ENCODE data around the gene SGSM2.

The SGSM2 gene

DNA sequence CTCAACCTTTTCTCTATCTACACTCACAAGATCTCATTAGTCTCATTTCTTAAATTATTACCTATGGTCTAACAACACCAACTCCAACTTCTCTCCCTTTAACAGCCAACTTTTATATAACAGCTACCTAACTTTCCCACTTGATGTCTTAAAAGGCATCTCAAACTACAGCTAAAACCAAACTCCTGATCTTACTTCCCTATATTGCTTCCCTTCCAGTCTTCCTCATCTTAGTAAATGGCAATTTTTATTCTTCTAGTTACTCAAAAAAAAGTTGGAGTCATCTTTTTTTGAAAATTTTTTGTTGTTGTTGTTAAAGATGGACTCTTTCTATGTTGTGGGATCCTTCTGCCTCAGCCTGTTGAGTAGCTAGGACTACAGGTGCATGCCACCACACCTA is 18.2 kb upstream of the SGSM2 start:
- TF ChIP-seq FOXP2 (optimal IDR thresholded peaks at IDR 0.05; ENCODE audit: borderline replicate concordance, extremely low read depth, extremely low read length, insufficient read depth), result no peak
- no peak for TF ChIP-seq POLR2AphosphoS5 (IDR thresholded peaks at IDR 0.05; ENCODE audit: low read depth, low read length)
- TF ChIP-seq, protein P1, sequence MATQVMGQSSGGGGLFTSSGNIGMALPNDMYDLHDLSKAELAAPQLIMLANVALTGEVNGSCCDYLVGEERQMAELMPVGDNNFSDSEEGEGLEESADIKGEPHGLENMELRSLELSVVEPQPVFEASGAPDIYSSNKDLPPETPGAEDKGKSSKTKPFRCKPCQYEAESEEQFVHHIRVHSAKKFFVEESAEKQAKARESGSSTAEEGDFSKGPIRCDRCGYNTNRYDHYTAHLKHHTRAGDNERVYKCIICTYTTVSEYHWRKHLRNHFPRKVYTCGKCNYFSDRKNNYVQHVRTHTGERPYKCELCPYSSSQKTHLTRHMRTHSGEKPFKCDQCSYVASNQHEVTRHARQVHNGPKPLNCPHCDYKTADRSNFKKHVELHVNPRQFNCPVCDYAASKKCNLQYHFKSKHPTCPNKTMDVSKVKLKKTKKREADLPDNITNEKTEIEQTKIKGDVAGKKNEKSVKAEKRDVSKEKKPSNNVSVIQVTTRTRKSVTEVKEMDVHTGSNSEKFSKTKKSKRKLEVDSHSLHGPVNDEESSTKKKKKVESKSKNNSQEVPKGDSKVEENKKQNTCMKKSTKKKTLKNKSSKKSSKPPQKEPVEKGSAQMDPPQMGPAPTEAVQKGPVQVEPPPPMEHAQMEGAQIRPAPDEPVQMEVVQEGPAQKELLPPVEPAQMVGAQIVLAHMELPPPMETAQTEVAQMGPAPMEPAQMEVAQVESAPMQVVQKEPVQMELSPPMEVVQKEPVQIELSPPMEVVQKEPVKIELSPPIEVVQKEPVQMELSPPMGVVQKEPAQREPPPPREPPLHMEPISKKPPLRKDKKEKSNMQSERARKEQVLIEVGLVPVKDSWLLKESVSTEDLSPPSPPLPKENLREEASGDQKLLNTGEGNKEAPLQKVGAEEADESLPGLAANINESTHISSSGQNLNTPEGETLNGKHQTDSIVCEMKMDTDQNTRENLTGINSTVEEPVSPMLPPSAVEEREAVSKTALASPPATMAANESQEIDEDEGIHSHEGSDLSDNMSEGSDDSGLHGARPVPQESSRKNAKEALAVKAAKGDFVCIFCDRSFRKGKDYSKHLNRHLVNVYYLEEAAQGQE (IDR thresholded peaks at IDR 0.05; ENCODE audit: insufficient read depth in 1 of 2, low read depth in 2 of 2, low read length in 2 of 2), result no peak
- TF ChIP-seq SIN3A (IDR thresholded peaks at IDR 0.05; ENCODE audit: borderline replicate concordance, insufficient read depth, low read length), result no peak
- no peak for TF ChIP-seq TAF1 (IDR thresholded peaks at IDR 0.05; ENCODE audit: borderline replicate concordance, insufficient read depth, low read length)

DNA sequence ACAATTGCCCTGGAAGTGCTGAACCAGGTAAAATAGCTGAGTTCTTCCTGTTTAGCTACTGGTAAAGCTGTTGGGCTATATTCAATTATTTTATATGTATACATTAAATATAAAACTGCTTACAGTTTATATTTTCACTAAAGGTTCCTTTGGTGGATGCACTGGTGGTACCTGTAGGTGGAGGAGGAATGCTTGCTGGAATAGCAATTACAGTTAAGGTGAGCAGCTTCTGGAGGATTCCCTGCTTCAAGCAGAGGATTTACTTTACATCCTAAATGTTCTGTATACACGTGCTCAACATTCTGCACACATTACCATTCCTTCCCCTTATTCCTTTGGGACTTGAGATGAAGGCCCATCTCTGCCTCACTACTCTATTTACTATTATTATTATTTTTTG is 15.9 kb upstream of the SGSM2 start:
- no peak for TF ChIP-seq POLR2AphosphoS5 (IDR thresholded peaks at IDR 0.05; ENCODE audit: low read depth, low read length)
- no peak for TF ChIP-seq FOXP2 (optimal IDR thresholded peaks at IDR 0.05; ENCODE audit: borderline replicate concordance, extremely low read depth, extremely low read length, insufficient read depth)
- no peak for TF ChIP-seq SIN3A (IDR thresholded peaks at IDR 0.05; ENCODE audit: borderline replicate concordance, insufficient read depth, low read length)
- TF ChIP-seq, protein P1 (IDR thresholded peaks at IDR 0.05; ENCODE audit: insufficient read depth in 1 of 2, low read depth in 2 of 2, low read length in 2 of 2), result no peak
- no peak for TF ChIP-seq TAF1 (IDR thresholded peaks at IDR 0.05; ENCODE audit: borderline replicate concordance, insufficient read depth, low read length)

DNA sequence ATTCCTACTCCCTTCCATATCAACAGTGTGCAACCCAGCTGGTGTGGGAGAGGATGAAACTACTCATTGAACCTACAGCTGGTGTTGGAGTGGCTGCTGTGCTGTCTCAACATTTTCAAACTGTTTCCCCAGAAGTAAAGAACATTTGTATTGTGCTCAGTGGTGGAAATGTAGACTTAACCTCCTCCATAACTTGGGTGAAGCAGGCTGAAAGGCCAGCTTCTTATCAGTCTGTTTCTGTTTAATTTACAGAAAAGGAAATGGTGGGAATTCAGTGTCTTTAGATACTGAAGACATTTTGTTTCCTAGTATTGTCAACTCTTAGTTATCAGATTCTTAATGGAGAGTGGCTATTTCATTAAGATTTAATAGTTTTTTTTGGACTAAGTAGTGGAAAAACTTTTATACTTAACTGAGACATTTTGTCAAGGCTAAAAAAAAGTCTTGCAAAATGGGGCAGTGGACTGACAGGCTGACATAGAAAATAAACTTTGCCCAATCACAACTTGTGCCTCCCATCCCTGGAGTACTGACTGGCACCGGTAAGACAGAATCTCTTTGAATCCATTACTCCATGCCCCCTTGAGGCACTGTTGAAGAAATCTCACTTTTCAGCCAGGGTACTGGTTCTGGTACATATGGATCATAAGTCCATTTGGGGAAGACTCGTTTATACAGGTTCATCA is 13.5 kb upstream of the SGSM2 start:
- TF ChIP-seq TAF1 (IDR thresholded peaks at IDR 0.05; ENCODE audit: borderline replicate concordance, insufficient read depth, low read length) (no peak), SIN3A (IDR thresholded peaks at IDR 0.05; ENCODE audit: borderline replicate concordance, insufficient read depth, low read length) (no peak), FOXP2 (optimal IDR thresholded peaks at IDR 0.05; ENCODE audit: borderline replicate concordance, extremely low read depth, extremely low read length, insufficient read depth) (no peak), POLR2AphosphoS5 (IDR thresholded peaks at IDR 0.05; ENCODE audit: low read depth, low read length) (no peak)
- TF ChIP-seq, protein P1 (IDR thresholded peaks at IDR 0.05; ENCODE audit: insufficient read depth in 1 of 2, low read depth in 2 of 2, low read length in 2 of 2), result no peak

DNA sequence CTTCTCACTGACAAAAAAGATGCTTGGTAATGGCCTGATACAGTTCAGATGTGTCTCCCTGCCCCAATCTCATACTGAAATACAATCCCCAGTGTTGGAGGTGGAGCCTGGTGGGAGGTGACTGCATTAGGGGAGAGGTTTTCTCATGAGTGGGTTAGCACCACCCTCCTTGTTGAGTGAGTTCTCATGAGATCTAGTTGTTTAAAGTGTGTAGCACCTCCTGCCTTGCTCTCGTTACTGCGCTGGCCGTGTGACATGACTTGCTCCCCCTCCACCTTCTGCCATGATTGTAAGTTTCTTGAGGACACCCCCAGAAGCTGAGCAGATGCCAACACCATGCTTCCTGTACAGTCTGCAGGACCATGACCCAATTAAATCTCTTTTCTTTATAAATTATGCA is 6.0 kb upstream of the SGSM2 start:
- TF ChIP-seq TAF1 (IDR thresholded peaks at IDR 0.05; ENCODE audit: borderline replicate concordance, insufficient read depth, low read length), result no peak
- TF ChIP-seq, protein P1 (IDR thresholded peaks at IDR 0.05; ENCODE audit: insufficient read depth in 1 of 2, low read depth in 2 of 2, low read length in 2 of 2), result no peak
- TF ChIP-seq FOXP2 (optimal IDR thresholded peaks at IDR 0.05; ENCODE audit: borderline replicate concordance, extremely low read depth, extremely low read length, insufficient read depth), result no peak
- no peak for TF ChIP-seq POLR2AphosphoS5 (IDR thresholded peaks at IDR 0.05; ENCODE audit: low read depth, low read length)
- TF ChIP-seq SIN3A (IDR thresholded peaks at IDR 0.05; ENCODE audit: borderline replicate concordance, insufficient read depth, low read length), result no peak
